ENCODE measurements around the gene CST4.
A peak's percentile ranks its signal among the peaks of the same experiment; 100 is the strongest.

The CST4 gene

GRCh38 chr20:23644164-23644563, 44.7 kb downstream of the CST4 start:
- Histone ChIP-seq H3K36me3 (ENCODE audit: insufficient read depth, low read length) (no peaks in the 10 kb centered on the region), H3K9ac (ENCODE audit: insufficient read length) (no peak overlapping the region), H3K27ac (no peak overlapping the region), H3K9me3 (ENCODE audit: low read depth, low read length) (no peaks in the 10 kb centered on the region), H3K4me3 (no peak overlapping the region)
- TF ChIP-seq EZH2 (IDR thresholded peaks at IDR 0.05) (no peak), FOXP2 (optimal IDR thresholded peaks at IDR 0.05; ENCODE audit: control extremely low read depth, extremely low read length, insufficient read depth) (no peak), POLR2AphosphoS5 (IDR thresholded peaks at IDR 0.05; ENCODE audit: borderline replicate concordance, low read depth, low read length) (no peak)
- DNase-seq (ENCODE audit: low read depth, low spot score) = no peak

- Histone ChIP-seq H3K9ac (ENCODE audit: insufficient read length) (no peak overlapping the region), H3K27ac (no peak overlapping the region), H3K4me3 (no peak overlapping the region), H3K9me3 (ENCODE audit: low read depth, low read length) (no peaks in the 10 kb centered on the region), H3K36me3 (ENCODE audit: insufficient read depth, low read length) (no peaks in the 10 kb centered on the region)
- no peak for DNase-seq (ENCODE audit: low read depth, low spot score)
- TF ChIP-seq EZH2 (IDR thresholded peaks at IDR 0.05) = no peak
- no peak for TF ChIP-seq FOXP2 (optimal IDR thresholded peaks at IDR 0.05; ENCODE audit: control extremely low read depth, extremely low read length, insufficient read depth)
- no peak for TF ChIP-seq POLR2AphosphoS5 (IDR thresholded peaks at IDR 0.05; ENCODE audit: borderline replicate concordance, low read depth, low read length)
Measured at GRCh38 chr20:23643659-23644058, 45.2 kb downstream of the CST4 start.

- Histone ChIP-seq H3K9me3 (ENCODE audit: low read depth, low read length) (no peaks in the 10 kb centered on the region), H3K4me3 (no peak overlapping the region), H3K9ac (ENCODE audit: insufficient read length) (no peak overlapping the region), H3K27ac (no peak overlapping the region), H3K36me3 (ENCODE audit: insufficient read depth, low read length) (no peaks in the 10 kb centered on the region)
- no peak for DNase-seq (ENCODE audit: low read depth, low spot score)
- no peak for TF ChIP-seq EZH2 (IDR thresholded peaks at IDR 0.05)
- no peak for TF ChIP-seq POLR2AphosphoS5 (IDR thresholded peaks at IDR 0.05; ENCODE audit: borderline replicate concordance, low read depth, low read length)
- TF ChIP-seq FOXP2 (optimal IDR thresholded peaks at IDR 0.05; ENCODE audit: control extremely low read depth, extremely low read length, insufficient read depth) = no peak
Measured at GRCh38 chr20:23641936-23642751, 46.7 kb downstream of the CST4 start.

- no peak for DNase-seq (ENCODE audit: low read depth, low spot score)
- Histone ChIP-seq H3K9ac (ENCODE audit: insufficient read length) (no peak overlapping the region), H3K9me3 (ENCODE audit: low read depth, low read length) (no peaks in the 10 kb centered on the region), H3K36me3 (ENCODE audit: insufficient read depth, low read length) (no peaks in the 10 kb centered on the region), H3K27ac (no peak overlapping the region), H3K4me3 (no peak overlapping the region)
- no peak for TF ChIP-seq FOXP2 (optimal IDR thresholded peaks at IDR 0.05; ENCODE audit: control extremely low read depth, extremely low read length, insufficient read depth)
- no peak for TF ChIP-seq EZH2 (IDR thresholded peaks at IDR 0.05)
- no peak for TF ChIP-seq POLR2AphosphoS5 (IDR thresholded peaks at IDR 0.05; ENCODE audit: borderline replicate concordance, low read depth, low read length)
Measured at GRCh38 chr20:23640671-23641667, 47.9 kb downstream of the CST4 start.

GRCh38 chr20:23640018-23640601, 48.7 kb downstream of the CST4 start:
- DNase-seq (ENCODE audit: low read depth, low spot score) = no peak
- TF ChIP-seq POLR2AphosphoS5 (IDR thresholded peaks at IDR 0.05; ENCODE audit: borderline replicate concordance, low read depth, low read length) (no peak), EZH2 (IDR thresholded peaks at IDR 0.05) (no peak), FOXP2 (optimal IDR thresholded peaks at IDR 0.05; ENCODE audit: control extremely low read depth, extremely low read length, insufficient read depth) (no peak)

GRCh38 chr20:23639490-23639958, 49.3 kb downstream of the CST4 start:
- Histone ChIP-seq H3K9me3 (ENCODE audit: low read depth, low read length) (no peaks in the 10 kb centered on the region), H3K4me3 (no peak overlapping the region), H3K9ac (ENCODE audit: insufficient read length) (no peak overlapping the region), H3K27ac (no peak overlapping the region), H3K36me3 (ENCODE audit: insufficient read depth, low read length) (no peaks in the 10 kb centered on the region)
- DNase-seq (ENCODE audit: low read depth, low spot score) = no peak
- TF ChIP-seq EZH2 (IDR thresholded peaks at IDR 0.05) = no peak
- TF ChIP-seq FOXP2 (optimal IDR thresholded peaks at IDR 0.05; ENCODE audit: control extremely low read depth, extremely low read length, insufficient read depth) = no peak
- TF ChIP-seq POLR2AphosphoS5 (IDR thresholded peaks at IDR 0.05; ENCODE audit: borderline replicate concordance, low read depth, low read length) = no peak

More at GRCh38 chr20:23640018-23640601, 48.7 kb downstream of the CST4 start:
- Histone ChIP-seq H3K9ac (ENCODE audit: insufficient read length) (no peak overlapping the region), H3K36me3 (ENCODE audit: insufficient read depth, low read length) (no peaks in the 10 kb centered on the region), H3K27ac (no peak overlapping the region), H3K4me3 (no peak overlapping the region), H3K9me3 (ENCODE audit: low read depth, low read length) (no peaks in the 10 kb centered on the region)

- H3K9me3 ChIP-seq (ENCODE audit: low read depth, low read length) = no peaks in the 10 kb centered on the region
- peak overlapping the region; percentile 89; the same call in 1 of the 2 replicates for H3K4me3 ChIP-seq
- H3K36me3 ChIP-seq (ENCODE audit: insufficient read depth, low read length) = no peaks in the 10 kb centered on the region
- DNase-seq (ENCODE audit: low read depth, low spot score) = no peak
- no peak overlapping the region for H3K9ac ChIP-seq (ENCODE audit: insufficient read length)
- H3K27ac ChIP-seq = no peak overlapping the region
- TF ChIP-seq EZH2 (IDR thresholded peaks at IDR 0.05) = no peak
- no peak for TF ChIP-seq FOXP2 (optimal IDR thresholded peaks at IDR 0.05; ENCODE audit: control extremely low read depth, extremely low read length, insufficient read depth)
Measured at GRCh38 chr20:23638309-23638708, 50.5 kb downstream of the CST4 start.

Measured in SK-N-MC (cell line).